ENCODE results near the gene GRAMD1B. TPM values are rescaled to one million over a fixed set of nuclear protein-coding genes. Genes with fewer than 3 reads are reported as not detected.

Gene GRAMD1B
- total RNA-seq, 4 donors from 2014 or later = 5.1 to 10.5 (median 8.4) TPM

DNA sequence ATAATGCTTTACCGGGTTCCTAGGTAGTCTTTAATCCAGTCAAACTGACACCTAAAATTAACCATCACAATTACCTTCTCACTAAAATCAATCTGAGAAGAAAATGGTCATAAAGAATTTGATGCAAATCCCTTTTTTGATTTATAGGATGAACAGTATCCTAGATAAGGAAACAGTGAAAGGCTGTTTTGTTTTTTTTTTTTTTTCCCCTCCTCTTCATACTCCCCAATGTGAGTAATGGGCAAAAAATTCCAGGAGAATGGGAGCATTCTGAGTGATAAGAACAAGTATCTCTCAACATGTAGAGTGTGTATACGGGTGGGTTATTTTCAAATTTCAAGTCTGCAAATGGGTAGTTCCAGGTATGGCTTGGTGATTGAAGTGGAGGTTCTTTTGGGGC is 28.4 kb downstream of the GRAMD1B start:
- TF ChIP-seq, protein P1, sequence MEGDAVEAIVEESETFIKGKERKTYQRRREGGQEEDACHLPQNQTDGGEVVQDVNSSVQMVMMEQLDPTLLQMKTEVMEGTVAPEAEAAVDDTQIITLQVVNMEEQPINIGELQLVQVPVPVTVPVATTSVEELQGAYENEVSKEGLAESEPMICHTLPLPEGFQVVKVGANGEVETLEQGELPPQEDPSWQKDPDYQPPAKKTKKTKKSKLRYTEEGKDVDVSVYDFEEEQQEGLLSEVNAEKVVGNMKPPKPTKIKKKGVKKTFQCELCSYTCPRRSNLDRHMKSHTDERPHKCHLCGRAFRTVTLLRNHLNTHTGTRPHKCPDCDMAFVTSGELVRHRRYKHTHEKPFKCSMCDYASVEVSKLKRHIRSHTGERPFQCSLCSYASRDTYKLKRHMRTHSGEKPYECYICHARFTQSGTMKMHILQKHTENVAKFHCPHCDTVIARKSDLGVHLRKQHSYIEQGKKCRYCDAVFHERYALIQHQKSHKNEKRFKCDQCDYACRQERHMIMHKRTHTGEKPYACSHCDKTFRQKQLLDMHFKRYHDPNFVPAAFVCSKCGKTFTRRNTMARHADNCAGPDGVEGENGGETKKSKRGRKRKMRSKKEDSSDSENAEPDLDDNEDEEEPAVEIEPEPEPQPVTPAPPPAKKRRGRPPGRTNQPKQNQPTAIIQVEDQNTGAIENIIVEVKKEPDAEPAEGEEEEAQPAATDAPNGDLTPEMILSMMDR (IDR thresholded peaks at IDR 0.05; ENCODE audit: low read depth) = no peak

DNA sequence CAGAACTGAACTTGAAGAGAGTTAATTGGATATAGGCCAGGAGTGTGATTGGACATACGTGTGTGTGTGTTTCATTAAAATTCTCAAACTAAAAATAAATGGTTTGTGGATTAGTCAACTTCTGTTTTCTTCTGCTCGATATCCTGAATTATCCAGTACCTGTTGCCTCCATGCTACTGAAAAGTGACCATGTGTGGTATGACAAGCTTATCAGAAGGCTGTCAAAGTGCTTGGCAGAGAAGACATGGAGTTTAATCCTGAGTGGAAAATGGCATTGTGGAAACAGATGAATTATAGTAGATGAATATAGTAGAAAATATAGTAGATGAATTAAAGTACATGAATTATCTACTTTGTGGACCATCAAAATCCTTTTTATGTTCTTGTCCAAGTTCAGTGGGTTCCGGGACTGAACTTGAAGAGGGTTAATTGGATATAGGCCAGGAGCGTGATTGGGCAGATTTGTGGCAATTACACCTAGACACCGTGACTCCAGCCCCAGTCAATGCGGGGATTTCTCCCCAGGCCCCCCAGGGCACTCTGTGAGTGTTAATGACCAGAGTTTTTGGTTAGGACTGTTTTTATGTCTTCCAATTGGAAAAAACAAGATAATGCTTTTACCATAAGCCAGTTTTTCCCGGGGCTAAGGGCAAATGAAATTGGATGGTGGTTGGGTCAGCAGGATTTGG is 30.1 kb downstream of the GRAMD1B start:
- TF ChIP-seq, protein P1 (IDR thresholded peaks at IDR 0.05; ENCODE audit: low read depth) = no peak

DNA sequence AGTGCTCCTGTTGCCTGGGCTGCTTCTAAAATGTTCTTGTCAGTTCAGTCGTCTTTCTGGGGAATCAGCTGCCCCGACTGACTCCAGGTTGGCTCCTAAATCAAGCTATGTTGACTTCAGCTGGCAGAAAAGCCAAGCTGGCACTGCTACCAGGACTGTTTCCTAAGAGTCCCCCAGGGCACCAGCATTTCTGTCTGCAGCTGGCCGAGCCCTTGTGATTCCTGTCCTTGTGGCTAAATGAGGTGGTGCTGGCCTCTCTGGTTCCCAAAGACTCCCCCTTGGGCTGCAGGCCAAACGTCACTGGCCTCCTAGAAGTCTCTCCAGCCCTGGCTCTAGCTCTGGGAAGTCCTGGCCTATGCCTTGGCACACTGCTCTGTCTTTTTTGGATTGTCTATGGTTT is 31.1 kb downstream of the GRAMD1B start:
- TF ChIP-seq, protein P1 (IDR thresholded peaks at IDR 0.05; ENCODE audit: low read depth) = no peak

DNA sequence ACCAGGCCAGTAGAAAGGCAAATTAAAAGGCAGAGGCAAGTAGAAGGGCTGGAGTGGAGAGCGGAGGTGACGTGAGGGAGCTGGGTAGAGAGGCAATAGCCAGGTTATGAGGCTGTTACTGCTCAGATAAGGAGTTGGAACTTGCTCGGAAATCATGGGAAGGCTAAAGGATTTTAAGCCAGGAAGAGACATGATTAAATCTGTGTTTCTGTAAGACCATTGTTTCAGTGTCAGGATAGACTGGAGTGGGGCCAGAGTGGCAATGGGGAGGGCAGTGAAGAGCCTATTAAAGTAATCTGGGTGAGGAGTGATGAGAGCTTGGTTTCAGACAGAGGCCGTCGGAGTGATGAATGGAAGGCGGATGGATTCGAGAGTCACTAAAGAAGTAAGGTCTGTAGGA is 39.0 kb downstream of the GRAMD1B start:
- TF ChIP-seq, protein P1 (IDR thresholded peaks at IDR 0.05; ENCODE audit: low read depth) = no peak

DNA sequence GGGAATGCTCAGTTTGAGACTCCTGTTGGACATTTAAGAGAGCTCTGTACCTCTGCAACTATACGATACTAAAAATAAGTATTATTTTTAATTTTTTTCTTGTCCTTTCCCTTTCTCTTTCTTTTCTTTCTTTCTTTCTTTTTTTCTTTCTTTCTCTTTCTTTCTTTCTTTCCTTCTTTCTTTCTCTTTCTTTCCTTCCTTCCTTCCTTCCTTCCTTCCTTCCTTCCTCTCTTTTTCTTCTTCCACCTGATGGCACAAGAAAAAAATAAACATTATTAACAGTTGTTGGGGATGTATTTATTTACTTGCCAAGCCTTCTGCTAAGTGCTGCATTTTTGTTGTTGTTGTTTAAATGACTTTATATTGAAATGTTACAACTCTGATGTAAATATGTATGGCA is 39.5 kb downstream of the GRAMD1B start:
- TF ChIP-seq, protein P1 (IDR thresholded peaks at IDR 0.05; ENCODE audit: low read depth) = no peak

DNA sequence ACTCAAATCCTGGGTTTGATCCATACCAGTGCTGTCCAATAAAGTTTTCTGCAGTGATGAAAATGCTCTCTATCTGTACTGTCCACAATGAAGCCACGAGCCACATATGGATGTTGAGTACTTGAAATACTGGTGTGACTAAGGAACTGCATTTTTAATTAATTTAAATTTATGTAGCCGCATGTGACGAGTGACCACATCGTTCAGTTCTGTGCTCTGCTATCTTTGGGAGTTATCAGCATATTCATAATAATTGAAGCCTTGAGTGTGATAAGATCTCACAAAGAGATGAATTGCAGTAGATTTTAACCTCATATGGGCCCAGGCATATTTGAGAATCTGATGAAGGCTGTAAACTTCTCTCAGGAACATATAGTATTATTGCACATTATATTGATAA is 40.8 kb downstream of the GRAMD1B start:
- TF ChIP-seq, protein P1 (IDR thresholded peaks at IDR 0.05; ENCODE audit: low read depth) = no peak

DNA sequence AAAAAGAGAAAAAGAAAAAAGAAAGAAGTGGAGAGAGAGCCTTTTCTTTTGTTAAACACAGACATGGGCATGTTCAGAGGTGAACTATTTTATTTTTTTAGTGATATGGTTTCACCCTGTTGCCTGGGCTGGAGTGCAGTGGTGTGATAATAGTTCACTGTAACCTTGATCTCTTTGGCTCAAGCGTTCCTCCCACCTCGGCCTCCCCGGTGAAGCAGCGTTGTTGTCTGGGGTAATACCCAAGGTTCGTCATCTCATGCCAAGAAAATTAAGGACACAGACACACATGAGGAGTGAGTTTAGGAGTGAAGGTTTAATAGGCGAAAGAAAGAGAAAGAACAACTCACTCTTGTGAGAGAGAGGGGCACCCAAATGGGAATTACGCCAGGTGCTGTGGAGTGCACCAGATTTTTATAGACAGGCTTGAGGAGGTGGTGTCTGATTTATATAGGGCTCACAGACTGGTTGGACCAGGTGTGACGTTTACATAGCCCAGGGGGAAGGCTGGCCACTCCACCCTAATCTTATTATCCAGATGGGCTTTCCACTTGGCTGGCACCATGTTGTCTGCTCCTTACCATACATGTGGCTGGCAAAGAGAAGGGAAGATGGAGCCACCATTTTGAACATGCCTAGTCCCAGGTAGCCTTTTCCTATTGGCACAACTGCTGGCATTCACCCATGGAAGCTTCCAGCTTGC is 42.3 kb downstream of the GRAMD1B start:
- TF ChIP-seq, protein P1 (IDR thresholded peaks at IDR 0.05; ENCODE audit: low read depth) = no peak
